SK-N-MC (cell line): ENCODE results near the gene IMMP2L.

Experiments
- EZH2 ChIP-seq: fragments of 200-600 bp; sonication (generic); IDR thresholded peaks from one replicate; pipeline ENCODE4 v1.6.1; 2017; ENCODE audit warnings: antibody characterized with exemption
- POLR2AphosphoS5 ChIP-seq: IDR thresholded peaks from 2 replicates; pipeline ENCODE4 v1.6.1; 2012; ENCODE audit warnings: mild to moderate bottlenecking, low read depth, low read length, borderline replicate concordance

- no peak for TF ChIP-seq POLR2AphosphoS5
- no peak for TF ChIP-seq EZH2
These were observed 270.2 kb downstream of the IMMP2L start for GRCh38 chr7:111292026-111292470.
